H1 (cell line): ENCODE data around the gene ZBTB46. TPM values are rescaled to one million over a fixed set of nuclear protein-coding genes. Genes with fewer than 3 reads are reported as not detected.

ENCODE experiments used
- CTCF ChIA-PET: fragments of 300-600 bp; sonication (Branson Sonifier 250); formaldehyde crosslinking; loops from one replicate; lab custom pipeline; 2021; ENCODE audit not compliant: partially characterized antibody; lab: Charles Lee
- POLR2A ChIA-PET: fragments of 300-600 bp; sonication (Branson Sonifier 250); formaldehyde crosslinking; loops from one replicate; lab custom pipeline; 2021; ENCODE audit warnings: inconsistent platforms; ENCODE audit not compliant: partially characterized antibody; lab: Charles Lee
- DNase-seq, 2 experiments: peaks; one replicate each; pipeline versions ENCODE4 v3.0.0 to v3.0.0-alpha.2; 2010 to 2022; ENCODE audit warnings: low spot score in 2 of 2, low read depth in 1 of 2, mixed read lengths in 1 of 2
- FAIRE-seq: peaks from 2 replicates; lab custom pipeline; 2011; peaks lifted over from hg19 to GRCh38; lab: Jason Lieb, UNC
- H2AFZ ChIP-seq: 2 replicates; pipeline ENCODE4 v1.8.1; 2012; ENCODE audit warnings: low read length, inconsistent platforms
- H2AK5ac ChIP-seq: 2 replicates; pipeline ENCODE4 v1.6.1; 2013; ENCODE audit warnings: low read depth, low read length
- H2BK120ac ChIP-seq: replicated peaks from 2 replicates; pipeline ENCODE3; 2013; ENCODE audit warnings: low read depth, low read length, inconsistent platforms
- H2BK12ac ChIP-seq: 2 replicates; pipeline ENCODE4 v1.6.1; 2013; ENCODE audit warnings: low read depth, low read length
- H2BK15ac ChIP-seq: 2 replicates; pipeline ENCODE4 v1.6.1; 2013; ENCODE audit warnings: low read length
- H2BK20ac ChIP-seq: 2 replicates; pipeline ENCODE4 v1.6.1; 2013; ENCODE audit warnings: low read length
- H2BK5ac ChIP-seq: 2 replicates; pipeline ENCODE4 v1.6.1; 2013; ENCODE audit warnings: low read depth, low read length
- H3K14ac ChIP-seq: 2 replicates; pipeline ENCODE4 v1.6.1; 2013; ENCODE audit warnings: inconsistent platforms; ENCODE audit not compliant: insufficient read length
- H3K18ac ChIP-seq: 2 replicates; pipeline ENCODE4 v1.6.1; 2013; ENCODE audit warnings: low read length; ENCODE audit errors: extremely low read depth
- H3K23ac ChIP-seq: 2 replicates; pipeline ENCODE4 v1.6.1; 2013; ENCODE audit warnings: inconsistent platforms; ENCODE audit not compliant: insufficient read length
- H3K23me2 ChIP-seq: 2 replicates; pipeline ENCODE4 v1.6.1; 2013; ENCODE audit warnings: low read depth, low read length
- H3K27ac ChIP-seq: 2 replicates; pipeline ENCODE4 v1.6.1; 2011; ENCODE audit warnings: low read depth, low read length, inconsistent platforms
- H3K27me3 ChIP-seq, 4 experiments: replicated peaks in 1 of 4; 1 replicate in 1 of 4; 2 replicates in 3 of 4; pipeline versions ENCODE4 v1.6.1 to v1.8.1; 2011 to 2013; ENCODE audit warnings: low read length in 3 of 4, mild to moderate bottlenecking in 3 of 4, inconsistent platforms in 2 of 4, mixed read lengths in 2 of 4, moderate library complexity in 1 of 4; ENCODE audit not compliant: control insufficient read depth in 3 of 4, insufficient read depth in 3 of 4; ENCODE audit errors: extremely low read depth in 1 of 4
- H3K36me3 ChIP-seq, 4 experiments: 2 replicates each; pipeline versions ENCODE4 v1.6.1 to v1.8.1; 2011 to 2013; ENCODE audit warnings: mild to moderate bottlenecking in 4 of 4, low read length in 3 of 4, moderate library complexity in 2 of 4, control low read depth in 1 of 4, inconsistent platforms in 1 of 4; ENCODE audit not compliant: insufficient read depth in 4 of 4, control insufficient read depth in 2 of 4
- H3K4ac ChIP-seq: replicated peaks from 2 replicates; pipeline ENCODE3; 2013; ENCODE audit warnings: low read length, low read depth, mixed read lengths, inconsistent platforms; ENCODE audit not compliant: insufficient read length
- H3K4me1 ChIP-seq, 4 experiments: replicated peaks in 1 of 4; 1 replicate in 1 of 4; 2 replicates in 3 of 4; pipeline versions ENCODE4 v1.6.1 to v1.8.1; 2011 to 2013; ENCODE audit warnings: low read length in 3 of 4, inconsistent platforms in 2 of 4, mixed read lengths in 1 of 4; ENCODE audit not compliant: insufficient read depth in 4 of 4, control insufficient read depth in 3 of 4
- H3K4me2 ChIP-seq, 2 experiments: 2 replicates each; pipeline versions ENCODE4 v1.6.1 to v1.8.1; 2011 to 2013; ENCODE audit warnings: low read depth in 2 of 2, low read length in 2 of 2, control low read depth in 1 of 2, inconsistent platforms in 1 of 2, mild to moderate bottlenecking in 1 of 2; ENCODE audit not compliant: insufficient read depth in 1 of 2
- H3K4me3 ChIP-seq, 4 experiments: fragments of 200-600, 300-600 bp in 1 of 4; sonication (generic), shearing (Covaris generic), sonication (Bioruptor Twin) in 1 of 4; 2 replicates each; pipeline versions ENCODE4 v1.5.1 to v1.8.1; 2011 to 2016; ENCODE audit warnings: low read length in 4 of 4, low read depth in 3 of 4, control low read depth in 2 of 4, inconsistent platforms in 2 of 4, mild to moderate bottlenecking in 2 of 4, mixed read lengths in 1 of 4, moderate library complexity in 1 of 4; ENCODE audit not compliant: insufficient read depth in 2 of 4; ENCODE audit errors: extremely low read depth in 1 of 4
- H3K56ac ChIP-seq: replicated peaks from 2 replicates; pipeline ENCODE3; 2013; ENCODE audit warnings: low read depth, mild to moderate bottlenecking, mixed read lengths, low read length, inconsistent platforms; ENCODE audit not compliant: insufficient read length
- H3K79me1 ChIP-seq: 2 replicates; pipeline ENCODE4 v1.6.1; 2013; ENCODE audit warnings: low read depth, low read length, control low read depth
- H3K79me2 ChIP-seq, 2 experiments: 2 replicates each; pipeline versions ENCODE4 v1.6.1 to v1.8.1; 2012 to 2013; ENCODE audit warnings: low read length in 2 of 2, mild to moderate bottlenecking in 2 of 2, inconsistent platforms in 1 of 2; ENCODE audit not compliant: insufficient read depth in 2 of 2, control insufficient read depth in 1 of 2
- H3K9ac ChIP-seq, 4 experiments: replicated peaks in 1 of 4; 1 replicate in 1 of 4; 2 replicates in 3 of 4; pipeline versions ENCODE4 v1.6.1 to v1.8.1; 2011 to 2013; ENCODE audit warnings: low read depth in 3 of 4, low read length in 3 of 4, control low read depth in 2 of 4, mild to moderate bottlenecking in 2 of 4, moderate library complexity in 2 of 4, inconsistent platforms in 1 of 4; ENCODE audit errors: extremely low read depth in 1 of 4
- H3K9me3 ChIP-seq, 2 experiments: 2 replicates each; pipeline versions ENCODE4 v1.6.1 to v1.8.1; 2012 to 2013; ENCODE audit warnings: mild to moderate bottlenecking in 2 of 2, moderate library complexity in 2 of 2, control low read depth in 1 of 2, inconsistent platforms in 1 of 2, low read depth in 1 of 2, low read length in 1 of 2, mixed read lengths in 1 of 2; ENCODE audit not compliant: insufficient read depth in 2 of 2
- H4K20me1 ChIP-seq, 2 experiments: replicated peaks in 1 of 2; 2 replicates each; pipeline versions ENCODE3 to v1.8.1; 2011 to 2013; ENCODE audit warnings: inconsistent platforms in 2 of 2, low read length in 2 of 2, mild to moderate bottlenecking in 1 of 2; ENCODE audit not compliant: insufficient read depth in 2 of 2, control insufficient read depth in 1 of 2
- H4K5ac ChIP-seq: 2 replicates; pipeline ENCODE4 v1.6.1; 2013; ENCODE audit warnings: low read length, low read depth, mixed read lengths, inconsistent platforms; ENCODE audit not compliant: insufficient read length
- H4K8ac ChIP-seq: 2 replicates; pipeline ENCODE4 v1.8.0; 2013; ENCODE audit warnings: mild to moderate bottlenecking, moderate library complexity, low read length, inconsistent platforms; ENCODE audit not compliant: insufficient read depth; ENCODE audit errors: extremely low read depth
- H4K91ac ChIP-seq: replicated peaks from 2 replicates; pipeline ENCODE3; 2013; ENCODE audit warnings: low read length, mixed read lengths, inconsistent platforms; ENCODE audit not compliant: insufficient read length
- ASH2L ChIP-seq: fragments of 200-600, 300-600 bp; sonication (generic); IDR thresholded peaks from one replicate; pipeline ENCODE4 v1.7.1; 2017; ENCODE audit warnings: low read length
- BACH1 ChIP-seq: IDR thresholded peaks from 2 replicates; pipeline ENCODE4 v1.6.1; 2012; ENCODE audit warnings: low read length, improper control_type of control experiment
- BRCA1 ChIP-seq: IDR thresholded peaks from 2 replicates; pipeline ENCODE4 v1.6.1; 2012; ENCODE audit warnings: low read depth, low read length, improper control_type of control experiment
- CREB1 ChIP-seq: IDR thresholded peaks from 2 replicates; pipeline ENCODE4 v1.6.1; 2012; ENCODE audit warnings: inconsistent platforms
- MAX ChIP-seq: IDR thresholded peaks from 2 replicates; pipeline ENCODE4 v1.6.1; 2012; ENCODE audit warnings: inconsistent platforms
- PHF8 ChIP-seq: fragments of 200-600 bp; sonication (generic); conservative IDR thresholded peaks from 2 replicates; pipeline ENCODE4 v1.7.1; 2012; ENCODE audit warnings: low read depth, mild to moderate bottlenecking, inconsistent platforms, low read length, moderate library complexity
- POLR2A ChIP-seq, 2 experiments: IDR thresholded peaks; 1 replicate in 1 of 2; 2 replicates in 1 of 2; pipeline ENCODE4 v1.6.1; 2011; ENCODE audit warnings: low read depth in 2 of 2, low read length in 2 of 2, mild to moderate bottlenecking in 2 of 2; ENCODE audit errors: control extremely low read depth in 1 of 2
- SP1 ChIP-seq: IDR thresholded peaks from 2 replicates; pipeline ENCODE4 v1.6.1; 2011; ENCODE audit warnings: low read depth, low read length
- ZNF274 ChIP-seq: IDR thresholded peaks from 2 replicates; pipeline ENCODE4 v1.7.0; 2012; ENCODE audit warnings: low read length, borderline replicate concordance; ENCODE audit errors: extremely low read depth
- WGBS, 2 experiments: shearing (Covaris generic) in 1 of 2; methylation state at CpG; one replicate each; pipeline versions ENCODE4 v1.1.6 to v1.1.7; 2013 to 2015; ENCODE audit warnings: low lambda C conversion rate in 2 of 2, mixed read lengths in 2 of 2, inconsistent platforms in 1 of 2, low coverage in 1 of 2, missing lambda C conversion rate in 1 of 2; ENCODE audit not compliant: insufficient replicate concordance in 2 of 2, insufficient coverage in 1 of 2, insufficient read length in 1 of 2; ENCODE audit errors: extremely low coverage in 1 of 2, missing lambda C conversion rate in 1 of 2; 5-methylcytosine and 5-hydroxymethylcytosine counted together
- polyA plus RNA-seq, 7 experiments: library from polyadenylated mRNA; depleted of rRNA in 3 of 7; stranded (reverse) in 5 of 7; unstranded in 2 of 7; fragments of >200 nt in 5 of 7; fragments of 200-250 nt in 2 of 7; gene quantifications; 1 replicate in 5 of 7; 2 replicates in 1 of 7; 4 replicates in 1 of 7; pipeline versions ENCODE4 v1.2.1 to v1.2.3, GENCODE V29; 2011 to 2013; ENCODE audit warnings: missing spikeins in 2 of 7, mixed read lengths in 2 of 7
- total RNA-seq: library from RNA; stranded (reverse); fragmentation: NEBNext Ultra II Directional; extraction: Animal tissue kit (Norgen Biotek cat#: 25700); gene quantifications from 2 replicates; pipeline ENCODE4 v1.2.1, GENCODE V29; 2021

Gene ZBTB46
- total and polyA plus RNA-seq, 2 of the 8 experiments (the other 6 are each of a cell fraction or from before 2014, with no cell fraction given): 6.4 to 22.4 TPM

GRCh38 chr20:63848003-63848911 is 17.2 kb upstream of the ZBTB46 start:
- CTCF ChIA-PET: interaction anchor here (0.5 to 2.0 kb wide), 10 partner anchors 8 to 123 kb away, joined by 3 to 14 read pairs (median 4); partner anchors contain the start of genes ABHD16B and TPD52L2
- TF ChIP-seq CREB1 (no peak), ZNF274 (no peak), MAX (0 out of 2 replicates have a peak, but pooled peaks have one; percentile 8), SP1 (no peak), BACH1 (no peak), BRCA1 (no peak), ASH2L (no peak), PHF8 (no peak), POLR2A (IDR thresholded peaks at IDR 0.05; ENCODE audit: control extremely low read depth in 1 of 2, low read depth in 2 of 2, low read length in 2 of 2) (no peak)
- peak overlapping the region; percentile 81 for H4K8ac ChIP-seq
- peak overlapping the region; percentile 96; the same call in 1 of the 2 replicates for H2BK12ac ChIP-seq
- H3K27me3 ChIP-seq: no peaks in the 10 kb centered on the region
- peak overlapping the region; percentile 72 for H4K5ac ChIP-seq
- H2AFZ ChIP-seq: no peak overlapping the region
- peak overlapping the region; percentile 67 to 82 for H3K4me2 ChIP-seq
- H2BK20ac ChIP-seq: peak overlapping the region; percentile 93; the same call in 1 of the 2 replicates
- H3K79me1 ChIP-seq: no peaks in the 10 kb centered on the region
- H3K14ac ChIP-seq: no peak overlapping the region
- POLR2A ChIA-PET: interaction anchor here (0.6 to 3.6 kb wide), 12 partner anchors 7 to 327 kb away, joined by 3 to 52 read pairs (median 4); partner anchors contain the start of genes ABHD16B, PPDPF and TPD52L2
- DNase-seq (peak in 1 of 2 experiments; percentile 82), FAIRE-seq (no peak)
- 72% methylated on average over 20 of the region's 28 CpGs; no CpG with 5 or more reads in 1 of the 2 experiments for WGBS, 2 experiments
- peak overlapping the region in 1 of 4 experiments; percentile 60; a peak in 2 of 8 replicates for H3K4me3 ChIP-seq
- H2BK15ac ChIP-seq: peak overlapping the region; percentile 81; the same call in 1 of the 2 replicates
- H3K4me1 ChIP-seq: peaks cover 6 to 29% (median 23%) of the 10 kb centered on the region in 4 experiments
- H4K20me1 ChIP-seq: peaks cover 0 to 4% of the 10 kb centered on the region in 2 experiments
- H3K9ac ChIP-seq: no peak overlapping the region; a peak in 2 of 7 replicates
- no peaks in the 10 kb centered on the region for H3K36me3 ChIP-seq
- H3K56ac ChIP-seq: peak overlapping the region; percentile 78
- peak overlapping the region; percentile 99 for H4K91ac ChIP-seq
- H2BK120ac ChIP-seq: peak overlapping the region; percentile 75
- H3K23me2 ChIP-seq: peaks cover 12% of the 10 kb centered on the region; the same call in 1 of the 2 replicates
- peak overlapping the region; percentile 60; the same call in 1 of the 2 replicates for H3K27ac ChIP-seq
- no peaks in the 10 kb centered on the region for H3K79me2 ChIP-seq
- H3K9me3 ChIP-seq: no peaks in the 10 kb centered on the region
- peak overlapping the region; percentile 100 for H3K4ac ChIP-seq
- H2AK5ac ChIP-seq: peak overlapping the region; percentile 95; the same call in 1 of the 2 replicates
- no peak overlapping the region for H3K23ac ChIP-seq
- peak overlapping the region; percentile 100; the same call in 1 of the 2 replicates for H2BK5ac ChIP-seq
- H3K18ac ChIP-seq: peak overlapping the region; percentile 97
